Activated B cell treated with CpG ODN at 0.5 μM for 24 hours (primary cell): ENCODE data around the gene ABCD1. TPM values are rescaled to one million over a fixed set of nuclear protein-coding genes. Genes with fewer than 3 reads are reported as not detected.

Experiments used
- ATAC-seq: fragments of 200-7000 bp; cut with Tn5 transposase; one replicate; pipeline ENCODE4 v1.10.0; 2021; ENCODE audit warnings: low read depth, mild to moderate bottlenecking, moderate library complexity
- CTCF ChIA-PET: fragments of 350-600 bp; sonication (Branson Sonifier 250); formaldehyde crosslinking; loops from one replicate; lab custom pipeline; 2021; ENCODE audit warnings: antibody characterized with exemption; lab: Charles Lee
- POLR2A ChIA-PET: fragments of 350-600 bp; sonication (Branson Sonifier 250); formaldehyde crosslinking; loops from one replicate; lab custom pipeline; 2021; ENCODE audit warnings: antibody characterized with exemption; lab: Charles Lee
- DNase-seq: peaks from one replicate; pipeline ENCODE4 v3.0.0; 2022
- H3K27ac Mint-ChIP-seq: one replicate; pipeline ENCODE4 v1.8.0; 2020; ENCODE audit warnings: mixed read lengths
- H3K27me3 Mint-ChIP-seq: one replicate; pipeline ENCODE4 v1.8.0; 2021; ENCODE audit warnings: mixed read lengths
- H3K36me3 Mint-ChIP-seq: one replicate; pipeline ENCODE4 v1.8.0; 2021; ENCODE audit warnings: low read depth, mixed read lengths
- H3K4me1 Mint-ChIP-seq: one replicate; pipeline ENCODE4 v1.8.0; 2021; ENCODE audit warnings: mixed read lengths
- H3K4me3 Mint-ChIP-seq: one replicate; pipeline ENCODE4 v1.8.0; 2020; ENCODE audit warnings: mild to moderate bottlenecking, mixed read lengths
- H3K9me3 Mint-ChIP-seq: one replicate; pipeline ENCODE4 v1.8.0; 2020; ENCODE audit warnings: mixed read lengths
- intact Hi-C: fragments of 100-400 bp; cut with micrococcal nuclease; formaldehyde crosslinking; loops from one replicate; pipeline ENCODE4 v1.15.1; 2024
- total RNA-seq: library from RNA; stranded (reverse); gene quantifications from 2 replicates; pipeline ENCODE4 v1.2.3, GENCODE V29; 2022
- TF ChIP-seq, protein P1 (sequence below): fragments of 200-600 bp; IDR thresholded peaks from one replicate; pipeline ENCODE4 v1.8.0; 2022; ENCODE audit warnings: antibody characterized with exemption, mild to moderate bottlenecking

The ABCD1 gene
- total RNA-seq, 1 donor from 2014 or later: 2.8 TPM

DNA sequence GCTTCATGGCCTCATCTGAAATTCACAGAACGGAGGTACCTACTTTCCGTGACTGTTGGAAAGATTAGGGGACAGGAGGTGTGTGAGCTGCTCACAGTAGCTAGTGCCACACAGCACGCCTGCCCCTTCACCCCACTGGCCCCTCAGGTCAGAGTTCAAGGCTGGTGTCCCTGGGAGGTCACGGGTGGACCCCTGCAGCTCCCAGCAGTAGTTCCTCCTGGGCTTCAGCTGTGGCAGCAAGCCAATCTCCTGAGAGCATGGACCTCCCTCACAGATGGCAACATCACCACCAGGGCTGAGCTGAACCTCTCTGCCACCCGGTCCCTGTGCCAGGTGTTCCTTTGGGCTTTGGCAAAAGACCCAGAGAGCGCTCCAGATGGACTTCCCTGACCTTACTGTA, 67.7 kb downstream of the ABCD1 start:
- ATAC-seq: no peak
- Mint-ChIP-seq H3K9me3 (no peaks in the 10 kb centered on the region), H3K27me3 (no peaks in the 10 kb centered on the region), H3K4me3 (no peak overlapping the region), H3K4me1 (peaks cover 19% of the 10 kb centered on the region), H3K27ac (no peak overlapping the region), H3K36me3 (peaks cover 37% of the 10 kb centered on the region)
- CTCF ChIA-PET: no interaction called here
- TF ChIP-seq, protein P1, sequence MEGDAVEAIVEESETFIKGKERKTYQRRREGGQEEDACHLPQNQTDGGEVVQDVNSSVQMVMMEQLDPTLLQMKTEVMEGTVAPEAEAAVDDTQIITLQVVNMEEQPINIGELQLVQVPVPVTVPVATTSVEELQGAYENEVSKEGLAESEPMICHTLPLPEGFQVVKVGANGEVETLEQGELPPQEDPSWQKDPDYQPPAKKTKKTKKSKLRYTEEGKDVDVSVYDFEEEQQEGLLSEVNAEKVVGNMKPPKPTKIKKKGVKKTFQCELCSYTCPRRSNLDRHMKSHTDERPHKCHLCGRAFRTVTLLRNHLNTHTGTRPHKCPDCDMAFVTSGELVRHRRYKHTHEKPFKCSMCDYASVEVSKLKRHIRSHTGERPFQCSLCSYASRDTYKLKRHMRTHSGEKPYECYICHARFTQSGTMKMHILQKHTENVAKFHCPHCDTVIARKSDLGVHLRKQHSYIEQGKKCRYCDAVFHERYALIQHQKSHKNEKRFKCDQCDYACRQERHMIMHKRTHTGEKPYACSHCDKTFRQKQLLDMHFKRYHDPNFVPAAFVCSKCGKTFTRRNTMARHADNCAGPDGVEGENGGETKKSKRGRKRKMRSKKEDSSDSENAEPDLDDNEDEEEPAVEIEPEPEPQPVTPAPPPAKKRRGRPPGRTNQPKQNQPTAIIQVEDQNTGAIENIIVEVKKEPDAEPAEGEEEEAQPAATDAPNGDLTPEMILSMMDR: no peak
- intact Hi-C loops: no loop called here
- no peak for DNase-seq
- POLR2A ChIA-PET: interaction anchor here (0.5 to 0.6 kb wide), 2 partner anchors 34 to 308 kb away, joined by 3 to 9 read pairs; no protein-coding TSS in a partner anchor

DNA sequence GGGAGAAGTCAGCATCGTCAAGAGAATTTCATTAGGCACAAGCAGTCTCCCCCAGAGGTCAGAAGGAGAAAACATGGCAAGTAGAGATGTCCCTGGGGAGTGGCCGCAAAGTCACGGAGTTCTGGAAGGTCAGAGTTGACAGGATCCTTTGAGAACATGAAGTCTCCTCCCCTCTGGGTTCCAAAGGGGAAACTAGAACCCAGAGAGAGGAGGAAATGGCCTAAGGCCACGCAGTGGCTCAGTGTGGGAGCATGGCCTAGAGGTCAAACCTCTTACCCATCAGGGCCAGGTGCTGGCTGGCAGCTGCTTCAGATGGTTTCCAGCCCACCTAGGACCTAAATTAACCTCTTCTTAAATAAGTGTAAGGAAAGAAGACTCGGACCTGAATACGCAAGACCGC, 68.6 kb downstream of the ABCD1 start:
- H3K9me3 Mint-ChIP-seq: no peaks in the 10 kb centered on the region

More for the DNA sequence above, 68.6 kb downstream of the ABCD1 start:
- no peaks in the 10 kb centered on the region for H3K27me3 Mint-ChIP-seq
- intact Hi-C loops: no loop called here
- TF ChIP-seq, protein P1: no peak
- peaks cover 19% of the 10 kb centered on the region for H3K4me1 Mint-ChIP-seq
- POLR2A ChIA-PET: interaction anchor here (0.6 to 2.3 kb wide), 2 partner anchors 133 to 151 kb away, joined by 3 to 52 read pairs; partner anchors contain the start of genes ARHGAP4 and RENBP
- CTCF ChIA-PET: no interaction called here
- no peak for ATAC-seq
- peak overlapping the region; percentile 56 for H3K27ac Mint-ChIP-seq
- no peak for DNase-seq
- peak overlapping the region; percentile 94 for H3K4me3 Mint-ChIP-seq
- H3K36me3 Mint-ChIP-seq: peaks cover 36% of the 10 kb centered on the region

Other genes starting within 250 kb of the ABCD1 start
- gene BGN, start 229.9 kb upstream of the ABCD1 start, total RNA-seq: not detected in 2 replicates
- gene ATP2B3, start 207.2 kb upstream of the ABCD1 start, total RNA-seq: not detected in 2 replicates
- gene CCNQ, start 125.7 kb upstream of the ABCD1 start, total RNA-seq: 25.3 and 25.8 TPM in 2 replicates
- gene DUSP9, start 77.7 kb upstream of the ABCD1 start, total RNA-seq: 0.10 TPM in 1 of 2 replicates, not detected in the other
- not detected in 2 replicates for gene PNCK, start 51.0 kb upstream of the ABCD1 start, total RNA-seq
- gene SLC6A8, start 36.9 kb upstream of the ABCD1 start, total RNA-seq: 0.81 and 1.2 TPM in 2 replicates
- gene BCAP31, start 469 bp upstream of the ABCD1 start, total RNA-seq: 90.5 and 90.7 TPM in 2 replicates
- gene PLXNB3, start 39.4 kb downstream of the ABCD1 start, total RNA-seq: not detected in 2 replicates
- gene SRPK3, start 56.2 kb downstream of the ABCD1 start, total RNA-seq: not detected in 2 replicates
- gene IDH3G, start 69.5 kb downstream of the ABCD1 start, total RNA-seq: 58.5 and 60.3 TPM in 2 replicates
- gene SSR4, start 69.8 kb downstream of the ABCD1 start, total RNA-seq: 160 and 175 TPM in 2 replicates
- gene PDZD4, start 105.7 kb downstream of the ABCD1 start, total RNA-seq: 0.07 TPM in 1 of 2 replicates, not detected in the other
- gene L1CAM, start 161.3 kb downstream of the ABCD1 start, total RNA-seq: 7.3 and 11.0 TPM in 2 replicates
- gene AVPR2, start 179.8 kb downstream of the ABCD1 start, total RNA-seq: not detected in 2 replicates
- gene ARHGAP4, start 201.4 kb downstream of the ABCD1 start, total RNA-seq: 151 and 158 TPM in 2 replicates
- 94.8 and 109 TPM in 2 replicates for gene NAA10, start 210.2 kb downstream of the ABCD1 start, total RNA-seq
- 14.5 and 20.2 TPM in 2 replicates for gene RENBP, start 219.8 kb downstream of the ABCD1 start, total RNA-seq
- gene HCFC1, start 247.0 kb downstream of the ABCD1 start, total RNA-seq: 72.5 and 79.4 TPM in 2 replicates
- gene TMEM187, start 247.9 kb downstream of the ABCD1 start, total RNA-seq: 2.0 and 2.9 TPM in 2 replicates